Caco-2 (cell line): Measurements from ENCODE around the gene SEPTIN14. TPM values are rescaled to one million over a fixed set of nuclear protein-coding genes. Genes with fewer than 3 reads are reported as not detected.
"Not testable (repeated sequence)": the region's sequence is repeated elsewhere in the genome, so short reads cannot be mapped to it uniquely, and the experiment has no call there.

ENCODE experiments used
- BruUV-seq: library from RNA; stranded (reverse); fragments of 400-500 nt; replicated peaks from 2 replicates; lab custom pipeline; 2021; lab: Mats Ljungman, UMichigan
- CTCF ChIA-PET: fragments of 300-600 bp; sonication (Branson Sonifier 250); formaldehyde crosslinking; loops from one replicate; lab custom pipeline; 2022; ENCODE audit warnings: antibody characterized with exemption; lab: Charles Lee
- POLR2A ChIA-PET: fragments of 300-600 bp; sonication (Branson Sonifier 250); formaldehyde crosslinking; loops from one replicate; lab custom pipeline; 2022; ENCODE audit warnings: antibody characterized with exemption; lab: Charles Lee
- DNase-seq, 2 experiments: peaks; one replicate each; pipeline versions ENCODE4 v3.0.0 to v3.0.0-alpha.2; 2020 to 2022
- H3K27me3 ChIP-seq: replicated peaks from 2 replicates; pipeline ENCODE4 v1.6.0; 2011; ENCODE audit warnings: low read length; ENCODE audit not compliant: control insufficient read depth, insufficient read depth
- H3K36me3 ChIP-seq: 2 replicates; pipeline ENCODE4 v1.5.1; 2011; ENCODE audit warnings: low read length; ENCODE audit not compliant: control insufficient read depth, insufficient read depth
- H3K4me1 ChIP-seq: fragments of 250-450 bp; sonication (Bioruptor Pico); 2 replicates; pipeline ENCODE4 v1.5.1; 2020; ENCODE audit warnings: mild to moderate bottlenecking
- H3K4me3 ChIP-seq: 2 replicates; pipeline ENCODE4 v1.5.1; 2011; ENCODE audit warnings: low read depth, mild to moderate bottlenecking, control low read depth, low read length
- H3K9me3 ChIP-seq: fragments of 250-450 bp; sonication (Bioruptor Pico); 2 replicates; pipeline ENCODE4 v1.5.1; 2020; ENCODE audit warnings: mild to moderate bottlenecking, moderate library complexity
- H3K27ac Mint-ChIP-seq: one replicate; pipeline ENCODE4 v1.8.0; 2022; ENCODE audit warnings: mixed read lengths; ENCODE audit not compliant: unreplicated experiment
- H3K27me3 Mint-ChIP-seq: one replicate; pipeline ENCODE4 v1.8.0; 2022; ENCODE audit warnings: mixed read lengths; ENCODE audit not compliant: insufficient read depth, unreplicated experiment
- H3K36me3 Mint-ChIP-seq: one replicate; pipeline ENCODE4 v1.8.0; 2022; ENCODE audit warnings: mild to moderate bottlenecking, mixed read lengths; ENCODE audit not compliant: insufficient read depth, unreplicated experiment
- H3K4me1 Mint-ChIP-seq: one replicate; pipeline ENCODE4 v1.8.0; 2022; ENCODE audit warnings: low read depth, mixed read lengths; ENCODE audit not compliant: unreplicated experiment
- H3K4me3 Mint-ChIP-seq: one replicate; pipeline ENCODE4 v1.8.0; 2022; ENCODE audit warnings: mild to moderate bottlenecking, moderate library complexity, mixed read lengths; ENCODE audit not compliant: unreplicated experiment
- H3K9me3 Mint-ChIP-seq: one replicate; pipeline ENCODE4 v1.8.0; 2022; ENCODE audit warnings: mixed read lengths; ENCODE audit not compliant: unreplicated experiment
- intact Hi-C: fragments of 100-400 bp; cut with micrococcal nuclease; formaldehyde crosslinking; loops from one replicate; pipeline ENCODE4 v1.10.0; 2022; ENCODE audit not compliant: unreplicated experiment
- total RNA-seq: library from RNA; stranded (reverse); gene quantifications from 2 replicates; pipeline ENCODE4 v1.2.3, GENCODE V29; 2022
- TF ChIP-seq, protein P1 (sequence below), 2 experiments: fragments of 200-600 bp in 1 of 2; IDR thresholded peaks; 1 replicate in 1 of 2; 2 replicates in 1 of 2; pipeline versions ENCODE4 v1.5.1 to v1.8.0; 2011 to 2022; ENCODE audit warnings: antibody characterized with exemption in 1 of 2, control low read depth in 1 of 2, inconsistent platforms in 1 of 2, low read depth in 1 of 2, low read length in 1 of 2, mild to moderate bottlenecking in 1 of 2, moderate library complexity in 1 of 2; ENCODE audit not compliant: insufficient read depth in 1 of 2, severe bottlenecking in 1 of 2, unreplicated experiment in 1 of 2

The SEPTIN14 gene
- total RNA-seq, 1 experiment from 2014 or later, result not detected

DNA sequence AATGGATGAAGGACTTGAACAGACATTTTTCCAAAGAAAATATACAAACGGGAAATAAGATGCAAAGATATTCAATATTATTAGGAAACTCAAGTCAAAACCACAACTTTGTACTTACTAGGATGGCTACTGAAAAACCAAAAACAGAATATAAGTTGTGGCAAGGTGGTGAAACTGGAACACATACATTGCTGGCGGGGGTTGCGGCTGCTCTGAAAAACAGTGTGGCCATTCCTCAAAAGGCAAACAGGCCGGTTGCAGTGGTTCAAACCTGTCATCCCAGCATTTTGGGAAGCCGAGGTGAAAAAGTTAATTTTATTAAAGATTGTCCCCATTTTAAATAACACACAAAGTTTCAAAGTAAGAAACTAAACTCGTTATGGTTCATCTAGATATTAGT is 14.8 kb upstream of the SEPTIN14 start:
- no TSS peak for BruUV-seq
- H3K4me3 Mint-ChIP-seq, result no peak overlapping the region
- ChIA-PET CTCF (no interaction called here), POLR2A (no interaction called here)
- TF ChIP-seq, protein P1, sequence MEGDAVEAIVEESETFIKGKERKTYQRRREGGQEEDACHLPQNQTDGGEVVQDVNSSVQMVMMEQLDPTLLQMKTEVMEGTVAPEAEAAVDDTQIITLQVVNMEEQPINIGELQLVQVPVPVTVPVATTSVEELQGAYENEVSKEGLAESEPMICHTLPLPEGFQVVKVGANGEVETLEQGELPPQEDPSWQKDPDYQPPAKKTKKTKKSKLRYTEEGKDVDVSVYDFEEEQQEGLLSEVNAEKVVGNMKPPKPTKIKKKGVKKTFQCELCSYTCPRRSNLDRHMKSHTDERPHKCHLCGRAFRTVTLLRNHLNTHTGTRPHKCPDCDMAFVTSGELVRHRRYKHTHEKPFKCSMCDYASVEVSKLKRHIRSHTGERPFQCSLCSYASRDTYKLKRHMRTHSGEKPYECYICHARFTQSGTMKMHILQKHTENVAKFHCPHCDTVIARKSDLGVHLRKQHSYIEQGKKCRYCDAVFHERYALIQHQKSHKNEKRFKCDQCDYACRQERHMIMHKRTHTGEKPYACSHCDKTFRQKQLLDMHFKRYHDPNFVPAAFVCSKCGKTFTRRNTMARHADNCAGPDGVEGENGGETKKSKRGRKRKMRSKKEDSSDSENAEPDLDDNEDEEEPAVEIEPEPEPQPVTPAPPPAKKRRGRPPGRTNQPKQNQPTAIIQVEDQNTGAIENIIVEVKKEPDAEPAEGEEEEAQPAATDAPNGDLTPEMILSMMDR (IDR thresholded peaks at IDR 0.05; ENCODE audit: insufficient read depth in 1 of 2, low read depth in 1 of 2, low read length in 1 of 2, severe bottlenecking in 1 of 2, unreplicated experiment in 1 of 2), result no peak
- H3K27me3 Mint-ChIP-seq, result no peaks in the 10 kb centered on the region
- no peaks in the 10 kb centered on the region for H3K27me3 ChIP-seq
- DNase-seq, result no peak
- no peaks in the 10 kb centered on the region for H3K36me3 ChIP-seq
- intact Hi-C loops, result no loop called here
- no peaks in the 10 kb centered on the region for H3K4me1 Mint-ChIP-seq
- H3K4me1 ChIP-seq, result no peaks in the 10 kb centered on the region
- no peaks in the 10 kb centered on the region for H3K9me3 Mint-ChIP-seq
- H3K27ac Mint-ChIP-seq, result no peak overlapping the region
- no peaks in the 10 kb centered on the region for H3K36me3 Mint-ChIP-seq
- no peak overlapping the region for H3K4me3 ChIP-seq
- no peaks in the 10 kb centered on the region for H3K9me3 ChIP-seq

DNA sequence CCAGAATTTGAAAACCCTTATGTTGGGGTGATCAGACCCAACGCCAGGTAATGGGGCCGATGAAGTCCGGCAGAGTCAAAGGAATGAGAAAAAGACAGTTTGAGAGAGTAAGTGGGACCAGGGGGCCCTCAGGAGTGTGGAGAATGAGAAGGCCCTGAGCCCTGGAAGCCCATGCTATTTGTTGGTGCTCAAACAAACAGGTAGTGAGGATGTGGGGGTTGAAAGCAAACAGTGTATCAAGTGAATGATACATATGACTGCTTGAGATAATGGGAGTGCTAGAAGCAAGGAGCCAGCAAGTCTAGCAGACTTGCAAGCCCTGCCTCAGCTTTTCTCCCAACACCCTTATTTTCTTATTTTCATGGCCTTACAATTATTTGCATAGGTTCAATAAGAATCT is 11.2 kb upstream of the SEPTIN14 start:
- CTCF ChIA-PET, result no interaction called here
- no peaks in the 10 kb centered on the region for H3K9me3 ChIP-seq
- H3K9me3 Mint-ChIP-seq, result no peaks in the 10 kb centered on the region

DNA sequence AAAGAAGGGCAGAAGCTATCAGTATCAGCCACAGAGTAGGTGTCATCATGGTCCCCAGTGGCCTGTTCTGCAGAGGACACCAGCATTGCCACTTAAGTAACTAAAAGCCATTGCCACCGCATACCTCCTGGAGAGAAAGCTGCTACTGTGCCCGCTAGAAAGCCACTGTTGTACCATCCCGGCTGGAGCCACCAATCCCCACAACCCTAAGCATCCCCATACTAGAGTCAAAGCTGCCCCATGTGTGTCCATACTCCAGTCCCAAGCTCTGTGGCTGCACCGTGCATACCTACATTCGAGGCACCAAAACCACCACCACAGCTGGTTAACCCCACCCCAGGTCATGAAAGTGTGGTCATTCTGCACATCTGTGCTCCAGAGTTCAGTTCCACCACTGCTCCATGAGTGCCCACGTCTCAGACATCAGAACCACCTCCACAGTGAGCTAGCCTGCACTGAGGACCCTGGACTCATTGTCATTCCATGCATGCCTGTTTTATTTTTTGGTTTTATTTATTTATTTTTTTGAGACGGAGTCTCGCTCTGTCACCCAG is 9.5 kb upstream of the SEPTIN14 start:
- Histone ChIP-seq H3K9me3 (no peaks in the 10 kb centered on the region), H3K4me3 (no peak overlapping the region), H3K27me3 (no peaks in the 10 kb centered on the region), H3K4me1 (no peaks in the 10 kb centered on the region), H3K36me3 (no peaks in the 10 kb centered on the region)
- no peak overlapping the region for H3K27ac Mint-ChIP-seq
- peaks cover 6% of the 10 kb centered on the region for H3K9me3 Mint-ChIP-seq
- POLR2A ChIA-PET, result no interaction called here
- intact Hi-C loops, result no loop called here
- no TSS peak for BruUV-seq
- no peak overlapping the region for H3K4me3 Mint-ChIP-seq
- TF ChIP-seq, protein P1 (IDR thresholded peaks at IDR 0.05; ENCODE audit: insufficient read depth in 1 of 2, low read depth in 1 of 2, low read length in 1 of 2, severe bottlenecking in 1 of 2, unreplicated experiment in 1 of 2), result no peak
- no peaks in the 10 kb centered on the region for H3K36me3 Mint-ChIP-seq
- CTCF ChIA-PET, result no interaction called here
- H3K4me1 Mint-ChIP-seq, result no peaks in the 10 kb centered on the region
- H3K27me3 Mint-ChIP-seq, result no peaks in the 10 kb centered on the region
- DNase-seq, result no peak

More for the DNA sequence above, 11.2 kb upstream of the SEPTIN14 start:
- intact Hi-C loops, result no loop called here
- no peaks in the 10 kb centered on the region for H3K4me1 Mint-ChIP-seq
- H3K36me3 Mint-ChIP-seq, result no peaks in the 10 kb centered on the region
- TF ChIP-seq, protein P1 (IDR thresholded peaks at IDR 0.05; ENCODE audit: insufficient read depth in 1 of 2, low read depth in 1 of 2, low read length in 1 of 2, severe bottlenecking in 1 of 2, unreplicated experiment in 1 of 2), result no peak
- no peaks in the 10 kb centered on the region for H3K4me1 ChIP-seq
- no peaks in the 10 kb centered on the region for H3K36me3 ChIP-seq
- POLR2A ChIA-PET, result no interaction called here
- DNase-seq, result no peak
- H3K27ac Mint-ChIP-seq, result no peak overlapping the region
- no peak overlapping the region for H3K4me3 ChIP-seq
- H3K27me3 ChIP-seq, result no peaks in the 10 kb centered on the region
- no peaks in the 10 kb centered on the region for H3K27me3 Mint-ChIP-seq
- no peak overlapping the region for H3K4me3 Mint-ChIP-seq
- BruUV-seq, result no TSS peak

DNA sequence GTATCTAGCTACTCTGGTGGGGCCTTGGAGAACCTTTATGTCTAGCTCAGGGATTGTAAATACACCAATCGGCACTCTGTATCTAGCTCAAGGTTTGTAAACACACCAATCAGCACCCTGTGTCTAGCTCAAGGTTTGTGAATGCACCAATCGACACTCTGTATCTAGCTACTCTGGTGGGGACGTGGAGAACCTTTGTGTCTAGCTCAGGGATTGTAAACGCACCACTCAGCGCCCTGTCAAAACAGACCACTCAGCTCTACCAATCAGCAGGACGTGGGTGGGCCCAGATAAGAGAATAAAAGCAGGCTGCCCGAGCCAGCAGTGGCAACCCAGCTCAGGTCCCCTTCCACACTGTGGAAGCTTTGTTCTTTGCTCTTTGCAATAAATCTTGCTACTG is 6.4 kb upstream of the SEPTIN14 start:
- H3K9me3 ChIP-seq, H3K27me3 ChIP-seq, CTCF ChIA-PET, H3K4me1 Mint-ChIP-seq, H3K4me3 ChIP-seq, BruUV-seq, H3K36me3 ChIP-seq, H3K4me1 ChIP-seq, H3K4me3 Mint-ChIP-seq, DNase-seq, H3K36me3 Mint-ChIP-seq, H3K27me3 Mint-ChIP-seq, H3K9me3 Mint-ChIP-seq, POLR2A ChIA-PET, intact Hi-C loops, H3K27ac Mint-ChIP-seq: not testable (repeated sequence)

DNA sequence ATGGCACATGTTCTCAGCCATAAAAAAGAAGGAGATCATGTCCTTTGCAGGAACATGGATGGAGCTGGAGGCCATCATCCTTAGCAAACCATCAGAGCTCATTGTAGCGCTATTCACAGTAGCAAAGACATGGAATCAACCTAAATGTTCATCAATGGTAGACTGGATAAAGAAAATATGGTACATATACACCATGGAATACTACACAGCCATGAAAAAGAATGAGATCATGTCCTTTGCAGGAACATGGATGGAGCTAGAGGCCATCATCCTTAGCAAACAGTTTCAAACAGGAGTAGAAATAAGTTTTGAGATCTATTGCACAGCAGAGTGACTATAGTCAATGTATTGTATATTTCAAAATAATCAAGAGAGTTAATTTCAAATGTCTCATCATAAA is 17.4 kb downstream of the SEPTIN14 start:
- H3K4me3 ChIP-seq, CTCF ChIA-PET, H3K27ac Mint-ChIP-seq, H3K4me3 Mint-ChIP-seq, H3K27me3 Mint-ChIP-seq, H3K9me3 ChIP-seq, BruUV-seq, H3K9me3 Mint-ChIP-seq, H3K36me3 Mint-ChIP-seq, H3K4me1 ChIP-seq, intact Hi-C loops, H3K36me3 ChIP-seq, H3K4me1 Mint-ChIP-seq, POLR2A ChIA-PET, DNase-seq, H3K27me3 ChIP-seq: not testable (repeated sequence)
